Osteoblast (primary cell): ENCODE data around the gene LRP8. TPM values are rescaled to one million over a fixed set of nuclear protein-coding genes. Genes with fewer than 3 reads are reported as not detected.

Experiments used
- DNase-seq: peaks from one replicate; pipeline ENCODE4 v3.0.0; 2011; ENCODE audit warnings: low spot score, mixed read lengths; ENCODE audit not compliant: insufficient read length; ENCODE audit errors: missing footprints
- H2AFZ ChIP-seq: 2 replicates; pipeline ENCODE4 v1.6.0; 2011; ENCODE audit warnings: mild to moderate bottlenecking, low read length
- H3K27ac ChIP-seq: 2 replicates; pipeline ENCODE4 v1.5.1; 2011; ENCODE audit warnings: mild to moderate bottlenecking, low read depth, low read length, moderate library complexity
- H3K27me3 ChIP-seq: 2 replicates; pipeline ENCODE4 v1.6.0; 2012; ENCODE audit warnings: mild to moderate bottlenecking, control low read depth, inconsistent platforms, low read length, moderate library complexity; ENCODE audit not compliant: insufficient read depth
- H3K36me3 ChIP-seq: 2 replicates; pipeline ENCODE4 v1.5.1; 2011; ENCODE audit warnings: mild to moderate bottlenecking, low read length, control low read depth, moderate library complexity; ENCODE audit not compliant: insufficient read depth
- H3K4me1 ChIP-seq: 2 replicates; pipeline ENCODE4 v1.5.1; 2011; ENCODE audit warnings: mild to moderate bottlenecking, low read length, control low read depth, moderate library complexity; ENCODE audit not compliant: insufficient read depth
- H3K4me2 ChIP-seq: 2 replicates; pipeline ENCODE4 v1.6.0; 2011; ENCODE audit warnings: mild to moderate bottlenecking, low read length; ENCODE audit not compliant: insufficient read depth
- H3K4me3 ChIP-seq: fragments of 200-600 bp; sonication (generic); 3 replicates; pipeline ENCODE4 v1.5.1; 2012; ENCODE audit warnings: mild to moderate bottlenecking, low read length, inconsistent platforms; ENCODE audit not compliant: insufficient read depth
- H3K79me2 ChIP-seq: 2 replicates; pipeline ENCODE4 v1.6.0; 2012; ENCODE audit warnings: mild to moderate bottlenecking, low read length, control low read depth, inconsistent platforms; ENCODE audit not compliant: insufficient read depth
- H3K9me3 ChIP-seq: 2 replicates; pipeline ENCODE4 v1.5.1; 2011; ENCODE audit warnings: low read depth, low read length, control low read depth
- H4K20me1 ChIP-seq: 2 replicates; pipeline ENCODE4 v1.6.0; 2012; ENCODE audit warnings: mild to moderate bottlenecking, low read length, control low read depth; ENCODE audit not compliant: insufficient read depth
- CTCF ChIP-seq: IDR thresholded peaks from 2 replicates; pipeline ENCODE4 v1.5.1; 2011; ENCODE audit warnings: mild to moderate bottlenecking, low read depth, low read length, moderate library complexity; ENCODE audit errors: extremely low read depth
- total RNA-seq: library from RNA; depleted of rRNA; stranded (reverse); fragments of >200 nt; gene quantifications from 2 replicates; pipeline ENCODE4 v1.2.3, GENCODE V29; 2012

LRP8 gene
- total RNA-seq, 1 donor, result 11.2 TPM

GRCh38 chr1:53371121-53371666, 43.3 kb upstream of the LRP8 start:
- H3K27ac ChIP-seq, result no peak overlapping the region
- H3K4me1 ChIP-seq, result peaks cover under 1% of the 10 kb centered on the region
- no peak overlapping the region for H2AFZ ChIP-seq
- H3K79me2 ChIP-seq, result no peaks in the 10 kb centered on the region
- H3K9me3 ChIP-seq, result no peaks in the 10 kb centered on the region
- TF ChIP-seq CTCF, result no peak
- no peak overlapping the region for H3K4me2 ChIP-seq
- no peak overlapping the region for H3K4me3 ChIP-seq
- peaks cover 6% of the 10 kb centered on the region for H3K27me3 ChIP-seq
- no peaks in the 10 kb centered on the region for H4K20me1 ChIP-seq
- H3K36me3 ChIP-seq, result no peaks in the 10 kb centered on the region
- no peak for DNase-seq

DNA sequence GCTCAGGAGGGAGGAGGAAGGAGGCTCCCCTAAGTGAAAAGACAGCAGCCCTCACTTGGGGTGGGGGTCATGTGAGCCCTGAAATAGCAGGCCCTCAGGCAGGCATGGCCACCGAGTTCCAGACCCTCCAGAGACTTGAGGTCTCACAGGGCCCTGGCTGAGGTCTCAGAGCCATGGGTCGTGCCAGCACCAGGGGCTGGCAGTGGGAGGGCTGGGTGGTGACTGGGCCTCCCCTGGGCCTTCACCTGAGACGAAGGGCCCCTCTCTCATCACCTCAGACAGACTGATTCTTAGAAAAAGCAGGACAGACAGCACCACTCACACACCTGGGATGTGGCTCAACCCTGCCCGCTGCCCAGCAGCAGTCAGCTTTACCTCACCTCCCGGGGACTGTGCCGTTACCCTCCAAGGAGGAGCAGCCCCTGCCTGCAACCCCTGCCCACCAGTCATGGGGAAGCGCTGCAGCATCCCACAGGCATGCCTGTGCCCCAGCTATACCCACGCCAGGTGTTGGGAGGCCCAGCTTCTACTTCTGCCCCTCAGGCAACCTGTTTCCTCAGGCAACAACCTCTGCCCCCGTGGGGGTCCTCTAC, 42.6 kb upstream of the LRP8 start:
- H3K79me2 ChIP-seq, result no peaks in the 10 kb centered on the region
- no peak overlapping the region for H3K27ac ChIP-seq

GRCh38 chr1:53369761-53370160, 41.9 kb upstream of the LRP8 start:
- Histone ChIP-seq H3K79me2 (no peaks in the 10 kb centered on the region), H2AFZ (no peak overlapping the region), H3K4me1 (no peaks in the 10 kb centered on the region), H3K36me3 (no peaks in the 10 kb centered on the region), H3K9me3 (no peaks in the 10 kb centered on the region), H3K4me2 (no peak overlapping the region), H3K27ac (no peak overlapping the region), H3K4me3 (no peak overlapping the region), H4K20me1 (no peaks in the 10 kb centered on the region), H3K27me3 (peaks cover 6% of the 10 kb centered on the region)
- DNase-seq, result peak; percentile 69
- TF ChIP-seq CTCF, result no peak

More for the DNA sequence above, 42.6 kb upstream of the LRP8 start:
- no peaks in the 10 kb centered on the region for H3K9me3 ChIP-seq
- H3K4me3 ChIP-seq, result no peak overlapping the region
- H3K36me3 ChIP-seq, result no peaks in the 10 kb centered on the region
- no peaks in the 10 kb centered on the region for H3K4me1 ChIP-seq
- no peak overlapping the region for H3K4me2 ChIP-seq
- DNase-seq, result no peak
- no peaks in the 10 kb centered on the region for H4K20me1 ChIP-seq
- no peak for TF ChIP-seq CTCF
- H3K27me3 ChIP-seq, result peaks cover 6% of the 10 kb centered on the region
- no peak overlapping the region for H2AFZ ChIP-seq

DNA sequence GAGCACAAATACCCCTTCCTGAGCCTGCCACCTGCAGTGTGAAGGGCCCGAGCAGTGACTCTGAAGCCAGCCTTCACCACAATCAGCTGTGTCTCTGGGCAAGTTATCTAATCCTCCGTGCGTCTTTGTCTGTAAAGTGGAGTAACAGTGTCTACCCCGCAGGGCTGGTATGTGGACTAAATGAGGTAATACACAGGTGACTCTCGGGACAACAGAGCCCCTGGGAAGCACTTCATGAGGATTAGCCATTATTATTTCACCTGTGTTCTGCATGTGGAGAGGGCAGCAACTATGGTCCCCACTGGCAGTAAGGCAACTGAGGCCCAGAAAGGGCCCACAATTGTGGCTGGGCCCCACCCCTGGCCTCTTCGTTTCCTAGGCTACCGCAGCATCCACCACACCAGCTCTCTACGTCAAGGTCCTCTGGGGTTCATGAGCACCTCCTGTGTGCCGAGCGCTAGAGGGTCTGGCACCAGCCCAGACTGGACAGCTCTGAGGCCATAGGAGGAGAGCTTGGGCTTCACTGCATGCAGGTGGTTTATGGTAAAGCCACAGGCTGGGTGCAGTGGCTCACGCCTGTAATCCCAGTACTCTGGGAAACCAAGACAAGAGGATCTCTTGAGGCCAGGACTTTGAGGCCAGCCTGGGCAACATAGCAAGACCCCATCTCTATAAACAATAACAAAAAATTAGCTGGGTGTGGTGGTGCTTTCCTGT, 41.3 kb upstream of the LRP8 start:
- Histone ChIP-seq H3K79me2 (no peaks in the 10 kb centered on the region), H3K4me2 (no peak overlapping the region), H3K4me1 (no peaks in the 10 kb centered on the region), H4K20me1 (no peaks in the 10 kb centered on the region), H3K4me3 (no peak overlapping the region), H3K27me3 (peaks cover 6% of the 10 kb centered on the region), H3K27ac (no peak overlapping the region), H3K9me3 (no peaks in the 10 kb centered on the region), H2AFZ (no peak overlapping the region), H3K36me3 (no peaks in the 10 kb centered on the region)
- DNase-seq, result no peak
- TF ChIP-seq CTCF, result no peak
